Common myeloid progenitor, CD34-positive (primary cell): Measurements from ENCODE around the gene COL23A1.

ENCODE experiments used
- CTCF ChIA-PET: fragments of 350-600 bp; sonication (Branson Sonifier 250); formaldehyde crosslinking; loops from one replicate; lab custom pipeline; 2021; ENCODE audit warnings: antibody characterized with exemption; lab: Charles Lee
- POLR2A ChIA-PET: fragments of 350-600 bp; sonication (Branson Sonifier 250); formaldehyde crosslinking; loops from one replicate; lab custom pipeline; 2021; ENCODE audit warnings: antibody characterized with exemption; lab: Charles Lee
- DNase-seq, 3 donors: peaks; one replicate each; pipeline versions ENCODE4 v3.0.0 to v3.0.0-alpha.2; 2013
- H3K27ac ChIP-seq, 2 experiments: 1 replicate in 1 of 2; 2 replicates in 1 of 2; pipeline ENCODE4 v1.7.0; 2013; ENCODE audit warnings: inconsistent platforms in 2 of 2, low read length in 2 of 2, mild to moderate bottlenecking in 2 of 2, low read depth in 1 of 2, moderate library complexity in 1 of 2; ENCODE audit not compliant: severe bottlenecking in 2 of 2, insufficient read depth in 1 of 2, poor library complexity in 1 of 2
- H3K27me3 ChIP-seq, 5 experiments: replicated peaks in 2 of 5; 1 replicate in 3 of 5; 2 replicates in 2 of 5; pipeline versions ENCODE4 v1.6.1 to v1.7.0; 2013; ENCODE audit warnings: low read length in 4 of 5, mild to moderate bottlenecking in 2 of 5, moderate library complexity in 2 of 5, inconsistent platforms in 1 of 5; ENCODE audit not compliant: insufficient read depth in 5 of 5, control insufficient read depth in 4 of 5
- H3K36me3 ChIP-seq, 4 experiments: 1 replicate in 2 of 4; 2 replicates in 2 of 4; pipeline versions ENCODE4 v1.6.1 to v1.7.0; 2013; ENCODE audit warnings: low read length in 3 of 4, control low read depth in 1 of 4, mild to moderate bottlenecking in 1 of 4; ENCODE audit not compliant: control insufficient read depth in 4 of 4, insufficient read depth in 4 of 4
- H3K4me1 ChIP-seq, 4 experiments: 1 replicate in 3 of 4; 2 replicates in 1 of 4; pipeline versions ENCODE4 v1.6.1 to v1.7.1; 2013; ENCODE audit warnings: low read length in 3 of 4, mild to moderate bottlenecking in 3 of 4, control low read depth in 1 of 4, inconsistent platforms in 1 of 4, moderate library complexity in 1 of 4; ENCODE audit not compliant: control insufficient read depth in 4 of 4, insufficient read depth in 4 of 4; ENCODE audit errors: control extremely low read depth in 1 of 4
- H3K4me3 ChIP-seq, 7 experiments: 1 replicate in 4 of 7; 2 replicates in 3 of 7; pipeline versions ENCODE4 v1.5.1 to v1.7.0; 2013; ENCODE audit warnings: mild to moderate bottlenecking in 7 of 7, low read length in 6 of 7, moderate library complexity in 6 of 7, inconsistent platforms in 2 of 7, low read depth in 2 of 7, control low read depth in 1 of 7; ENCODE audit not compliant: insufficient read depth in 4 of 7, control insufficient read depth in 1 of 7; ENCODE audit errors: extremely low read depth in 1 of 7
- H3K9me3 ChIP-seq, 5 experiments: 1 replicate in 4 of 5; 2 replicates in 1 of 5; pipeline versions ENCODE4 v1.6.1 to v1.7.1; 2013; ENCODE audit warnings: low read length in 4 of 5, mild to moderate bottlenecking in 2 of 5, inconsistent platforms in 1 of 5, low read depth in 1 of 5, moderate library complexity in 1 of 5; ENCODE audit not compliant: control insufficient read depth in 4 of 5, insufficient read depth in 2 of 5; ENCODE audit errors: control extremely low read depth in 1 of 5
- WGBS: methylation state at CpG from one replicate; pipeline ENCODE4 v1.1.5; 2013; ENCODE audit not compliant: insufficient coverage; 5-methylcytosine and 5-hydroxymethylcytosine counted together

The COL23A1 gene

DNA sequence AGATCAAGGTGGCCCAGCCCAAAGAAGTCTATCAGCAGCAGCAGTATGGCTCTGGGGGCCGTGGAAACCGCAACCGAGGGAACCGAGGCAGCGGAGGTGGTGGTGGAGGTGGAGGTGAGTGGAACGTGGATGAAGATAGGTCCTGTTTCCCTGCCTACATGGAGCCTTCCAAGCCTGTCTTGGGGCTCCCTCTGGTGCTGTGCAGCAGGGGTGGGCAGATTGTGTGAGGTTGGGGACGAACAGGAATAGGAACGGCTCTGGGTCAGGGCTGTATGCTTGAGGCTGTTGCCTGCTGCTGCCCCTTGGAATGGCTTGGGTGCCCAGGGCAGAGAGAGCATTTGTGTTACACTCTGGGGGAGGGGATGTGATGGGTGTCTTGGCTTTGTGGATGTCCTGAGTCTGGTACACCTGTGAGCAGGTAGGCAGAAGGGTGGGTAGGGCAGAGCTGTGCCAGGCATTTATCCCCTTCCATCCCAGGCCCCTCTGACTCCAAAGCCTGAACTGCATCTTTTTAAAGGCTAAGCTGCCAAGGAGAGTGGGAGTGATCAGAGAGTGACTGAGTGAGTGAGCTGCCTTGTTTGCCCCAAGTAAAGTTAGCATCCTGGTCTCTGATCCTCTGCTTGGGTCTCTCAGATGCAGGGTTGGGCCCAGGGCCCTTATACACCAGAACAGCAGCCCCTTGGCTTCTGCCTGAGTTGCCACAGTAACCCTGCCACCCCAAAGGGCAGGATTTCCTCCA is 380.7 kb downstream of the COL23A1 start:
- H3K27ac ChIP-seq, result peak overlapping the region in 1 of 2 experiments; percentile 11
- H3K36me3 ChIP-seq, result peaks cover 12 to 92% (median 80%) of the 10 kb centered on the region in 4 experiments
- ChIA-PET CTCF (interaction anchor here (0.9 to 1.8 kb wide), 2 partner anchors 10 to 32 kb away, joined by 3 to 7 read pairs; no protein-coding TSS in a partner anchor), POLR2A (no interaction called here)
- peaks cover 9 to 28% (median 26%) of the 10 kb centered on the region in 4 experiments for H3K4me1 ChIP-seq
- H3K9me3 ChIP-seq, result no peaks in the 10 kb centered on the region
- H3K4me3 ChIP-seq, result no peak overlapping the region
- DNase-seq, result no peak
- H3K27me3 ChIP-seq, result no peaks in the 10 kb centered on the region
- 83% methylated on average over 8 of the region's 8 CpGs for WGBS

DNA sequence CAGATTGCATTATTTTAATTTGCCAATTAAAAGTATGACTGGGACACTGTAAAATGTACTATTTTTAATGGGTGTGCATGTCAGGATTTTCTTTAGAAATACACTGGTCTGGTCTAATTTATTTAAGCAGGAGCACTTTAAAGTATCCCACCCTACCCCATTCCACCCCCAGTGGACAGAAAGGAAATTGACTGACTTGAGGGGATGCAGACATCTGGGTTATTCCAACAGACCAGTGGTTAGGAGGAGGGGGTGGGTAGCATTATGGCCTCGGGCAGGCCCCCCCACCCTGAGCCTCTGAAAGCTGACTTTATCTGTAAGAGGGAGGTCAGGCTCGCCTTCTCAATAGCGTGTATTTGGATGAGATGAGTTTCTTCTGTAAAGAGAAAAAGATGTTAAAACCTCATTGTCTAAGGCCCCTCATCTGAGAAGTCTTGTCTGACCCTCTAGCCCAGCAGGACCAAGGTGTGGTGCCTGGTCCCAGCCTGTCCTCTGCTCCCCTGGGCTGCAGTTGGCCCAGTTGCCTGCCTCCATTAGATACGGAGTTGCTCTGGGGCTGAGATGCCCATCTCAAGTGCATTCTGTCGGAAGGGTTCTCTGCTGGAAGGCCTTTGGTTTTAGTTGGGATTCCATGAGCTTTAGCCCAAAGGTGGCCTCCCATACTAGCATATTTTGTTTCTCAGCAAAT is 381.5 kb downstream of the COL23A1 start:
- CTCF ChIA-PET, result interaction anchor here (0.6 to 1.8 kb wide), 2 partner anchors 19 to 32 kb away, joined by 3 to 7 read pairs; no protein-coding TSS in a partner anchor
- Histone ChIP-seq H3K9me3 (no peaks in the 10 kb centered on the region), H3K27me3 (no peaks in the 10 kb centered on the region), H3K36me3 (peaks cover 12 to 84% (median 74%) of the 10 kb centered on the region in 4 experiments), H3K27ac (peak overlapping the region in 1 of 2 experiments; percentile 29), H3K4me1 (peaks cover 9 to 32% (median 27%) of the 10 kb centered on the region in 4 experiments), H3K4me3 (no peak overlapping the region)
- WGBS, result 100% methylated on average over 2 of the region's 5 CpGs
- POLR2A ChIA-PET, result no interaction called here
- peak; percentile 42 to 65 (median 62) for DNase-seq

- H3K36me3 ChIP-seq, result peaks cover 11 to 76% (median 67%) of the 10 kb centered on the region in 4 experiments
- POLR2A ChIA-PET, result no interaction called here
- H3K27ac ChIP-seq, result peak overlapping the region in 1 of 2 experiments; percentile 29
- peak overlapping the region in 1 of 7 experiments; percentile 11 for H3K4me3 ChIP-seq
- WGBS, result no CpG with 5 or more reads among the region's 1 CpG
- peaks cover 9 to 33% (median 27%) of the 10 kb centered on the region in 4 experiments for H3K4me1 ChIP-seq
- CTCF ChIA-PET, result interaction anchor here (0.6 to 2.6 kb wide), 5 partner anchors 8 to 409 kb away, joined by 3 to 15 read pairs (median 3); no protein-coding TSS in a partner anchor
- H3K9me3 ChIP-seq, result no peaks in the 10 kb centered on the region
- H3K27me3 ChIP-seq, result no peaks in the 10 kb centered on the region
- no peak for DNase-seq
Observed at GRCh38 chr5:178207917-178208280, 382.3 kb downstream of the COL23A1 start.

GRCh38 chr5:178207183-178207916 is 382.8 kb downstream of the COL23A1 start:
- 91% methylated on average over 4 of the region's 5 CpGs for WGBS
- ChIA-PET CTCF (interaction anchor here (0.6 to 2.6 kb wide), 9 partner anchors 9 to 410 kb away, joined by 3 to 15 read pairs (median 3); no protein-coding TSS in a partner anchor), POLR2A (interaction anchor here (1.0 to 1.1 kb wide), 2 partner anchors 9 to 24 kb away, joined by 3 read pairs; no protein-coding TSS in a partner anchor)
- Histone ChIP-seq H3K4me1 (peaks cover 9 to 33% (median 30%) of the 10 kb centered on the region in 4 experiments), H3K27ac (peak overlapping the region in 1 of 2 experiments; percentile 80), H3K4me3 (peak overlapping the region in 3 of 7 experiments; percentile 80 to 97 (median 90)), H3K27me3 (no peaks in the 10 kb centered on the region), H3K36me3 (peaks cover 9 to 70% (median 62%) of the 10 kb centered on the region in 4 experiments), H3K9me3 (no peaks in the 10 kb centered on the region)
- DNase-seq, result no peak

GRCh38 chr5:178206166-178207101 is 383.8 kb downstream of the COL23A1 start:
- Histone ChIP-seq H3K36me3 (peaks cover 7 to 61% (median 54%) of the 10 kb centered on the region in 4 experiments), H3K27me3 (no peaks in the 10 kb centered on the region), H3K27ac (peak overlapping the region in 1 of 2 experiments; percentile 80), H3K9me3 (no peaks in the 10 kb centered on the region), H3K4me3 (peak overlapping the region in 6 of 7 experiments; percentile 77 to 97 (median 90)), H3K4me1 (peaks cover 9 to 43% (median 37%) of the 10 kb centered on the region in 4 experiments)
- no peak for DNase-seq
- 65% methylated on average over 9 of the region's 12 CpGs for WGBS
- POLR2A ChIA-PET, result interaction anchor here (0.6 to 1.1 kb wide), 4 partner anchors 10 to 45 kb away, joined by 3 to 8 read pairs (median 3); no protein-coding TSS in a partner anchor
- CTCF ChIA-PET, result interaction anchor here (0.6 to 2.6 kb wide), 10 partner anchors 9 to 130 kb away, joined by 3 to 15 read pairs (median 4); no protein-coding TSS in a partner anchor
